GF-D8 (cell line): ENCODE data around the gene NRXN2.

ENCODE experiments used
- DNase-seq: peaks from one replicate; lab custom pipeline; 2025; lab: John Stamatoyannopoulos, UW

The NRXN2 gene

DNA sequence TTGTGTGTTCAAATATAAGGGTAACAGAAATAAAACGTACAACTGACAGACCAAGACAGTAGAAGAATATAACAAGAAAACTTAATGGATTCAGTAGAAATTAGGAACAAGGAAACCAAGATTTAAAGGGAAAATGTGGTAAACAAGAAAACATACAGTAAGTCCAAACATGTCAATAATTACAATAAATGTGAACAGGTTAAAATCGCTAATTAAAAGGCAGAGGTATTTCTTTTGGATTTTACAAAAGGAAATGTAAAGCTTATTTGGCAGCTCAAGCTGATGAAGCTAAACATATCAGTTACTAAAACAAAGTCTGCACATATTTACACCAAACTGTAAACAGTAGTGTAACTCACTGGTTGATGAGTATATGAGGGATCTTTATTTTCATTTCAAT is 134.3 kb downstream of the NRXN2 start:
- DNase-seq: no peak

- DNase-seq: no peak
Measured at GRCh38 chr11:64586366-64586765, 136.6 kb downstream of the NRXN2 start.

GRCh38 chr11:64585150-64585549 is 137.8 kb downstream of the NRXN2 start:
- no peak for DNase-seq

- no peak for DNase-seq
Measured at GRCh38 chr11:64583296-64584262, 139.4 kb downstream of the NRXN2 start.

GRCh38 chr11:64582885-64583284 is 140.1 kb downstream of the NRXN2 start:
- DNase-seq: no peak

DNA sequence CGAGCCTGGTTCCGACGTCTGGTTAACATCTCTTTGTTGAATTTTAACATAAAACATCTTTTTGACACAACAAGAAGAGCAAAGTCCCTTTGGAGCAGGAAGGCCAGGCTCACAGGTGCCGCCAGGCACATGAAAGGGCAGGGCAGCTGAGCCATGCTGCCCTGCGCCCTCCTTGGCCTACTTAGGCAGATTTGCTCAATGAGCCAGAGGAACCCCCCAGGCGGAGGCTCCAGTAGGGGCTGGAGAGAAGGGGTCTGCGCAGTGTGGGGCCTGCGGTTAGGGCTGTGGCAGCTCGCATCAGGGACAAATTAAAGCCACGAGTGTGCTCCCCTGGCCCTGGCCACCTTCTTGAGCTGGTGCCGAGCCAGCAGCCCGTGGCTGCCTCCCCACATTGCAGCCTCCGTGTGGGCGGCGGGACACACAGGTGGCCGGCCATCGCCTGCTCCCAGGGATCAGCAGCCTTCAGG is 141.9 kb downstream of the NRXN2 start:
- no peak for DNase-seq

- no peak for DNase-seq
Measured at GRCh38 chr11:64580412-64580811, 142.6 kb downstream of the NRXN2 start.

- no peak for DNase-seq
Measured at GRCh38 chr11:64577202-64577601, 145.8 kb downstream of the NRXN2 start.

DNA sequence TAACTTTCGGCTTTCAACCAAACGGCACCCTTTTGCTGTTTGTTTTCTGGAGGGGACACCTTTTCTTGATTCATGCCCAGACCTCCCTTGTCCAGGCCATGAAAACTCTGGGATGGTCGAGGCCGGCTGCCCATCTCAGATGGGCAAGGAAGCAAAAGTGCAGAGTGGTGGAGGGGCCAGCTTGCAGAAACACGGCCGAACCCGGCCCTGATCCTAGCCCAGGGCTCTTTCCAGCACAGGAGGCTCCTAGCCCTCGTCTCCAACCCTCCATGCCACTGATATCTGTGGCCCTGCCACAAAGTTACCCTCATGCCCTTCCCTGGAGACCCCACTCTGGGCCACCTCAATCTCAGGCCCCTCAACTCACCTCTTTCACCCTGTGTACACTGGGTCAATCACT is 150.9 kb downstream of the NRXN2 start:
- DNase-seq: no peak

GRCh38 chr11:64571410-64572091 is 151.4 kb downstream of the NRXN2 start:
- DNase-seq: no peak

DNA sequence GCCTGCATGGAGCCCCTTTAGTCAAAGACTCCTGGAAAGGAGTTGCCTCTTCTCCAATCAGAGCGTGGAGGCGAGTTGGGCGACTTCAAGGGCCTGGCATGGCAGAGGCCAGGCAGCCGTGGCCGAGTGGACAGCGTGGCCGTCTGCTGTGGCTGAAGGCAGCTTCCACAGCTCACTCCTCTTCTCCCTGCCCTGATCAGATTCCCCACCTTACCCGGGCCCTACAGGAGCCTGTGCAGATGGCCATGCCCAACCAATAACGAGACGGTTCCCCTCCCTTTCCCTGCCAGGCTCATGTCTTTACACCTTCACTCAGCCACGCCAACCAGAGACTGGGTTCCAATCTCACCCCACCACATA is 152.0 kb downstream of the NRXN2 start:
- DNase-seq: no peak

DNA sequence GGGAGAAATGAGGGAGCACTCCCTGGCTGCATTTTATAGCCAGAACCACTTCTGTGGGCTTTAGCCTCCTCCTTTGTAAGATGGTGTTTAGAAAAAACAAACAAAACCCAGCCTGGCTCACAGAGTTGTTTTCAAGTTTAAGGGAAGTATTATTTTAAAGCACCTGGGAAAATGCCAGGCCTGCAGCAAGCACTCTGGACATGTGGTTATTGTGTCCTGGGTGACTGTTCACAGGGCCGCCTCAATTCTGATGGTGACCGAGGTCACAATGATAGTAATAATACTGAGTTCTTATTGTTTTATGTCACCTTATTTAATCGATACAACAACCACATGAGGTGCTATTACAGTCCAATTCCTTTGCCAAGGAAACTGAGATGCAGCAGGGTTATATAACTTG is 152.7 kb downstream of the NRXN2 start:
- no peak for DNase-seq

- no peak for DNase-seq
Measured at GRCh38 chr11:64569300-64569970, 153.6 kb downstream of the NRXN2 start.

GRCh38 chr11:64568584-64569140 is 154.3 kb downstream of the NRXN2 start:
- no peak for DNase-seq

- no peak for DNase-seq
Measured at GRCh38 chr11:64568041-64568571, 154.9 kb downstream of the NRXN2 start.

- DNase-seq: no peak
Measured at GRCh38 chr11:64566915-64567891, 155.8 kb downstream of the NRXN2 start.

DNA sequence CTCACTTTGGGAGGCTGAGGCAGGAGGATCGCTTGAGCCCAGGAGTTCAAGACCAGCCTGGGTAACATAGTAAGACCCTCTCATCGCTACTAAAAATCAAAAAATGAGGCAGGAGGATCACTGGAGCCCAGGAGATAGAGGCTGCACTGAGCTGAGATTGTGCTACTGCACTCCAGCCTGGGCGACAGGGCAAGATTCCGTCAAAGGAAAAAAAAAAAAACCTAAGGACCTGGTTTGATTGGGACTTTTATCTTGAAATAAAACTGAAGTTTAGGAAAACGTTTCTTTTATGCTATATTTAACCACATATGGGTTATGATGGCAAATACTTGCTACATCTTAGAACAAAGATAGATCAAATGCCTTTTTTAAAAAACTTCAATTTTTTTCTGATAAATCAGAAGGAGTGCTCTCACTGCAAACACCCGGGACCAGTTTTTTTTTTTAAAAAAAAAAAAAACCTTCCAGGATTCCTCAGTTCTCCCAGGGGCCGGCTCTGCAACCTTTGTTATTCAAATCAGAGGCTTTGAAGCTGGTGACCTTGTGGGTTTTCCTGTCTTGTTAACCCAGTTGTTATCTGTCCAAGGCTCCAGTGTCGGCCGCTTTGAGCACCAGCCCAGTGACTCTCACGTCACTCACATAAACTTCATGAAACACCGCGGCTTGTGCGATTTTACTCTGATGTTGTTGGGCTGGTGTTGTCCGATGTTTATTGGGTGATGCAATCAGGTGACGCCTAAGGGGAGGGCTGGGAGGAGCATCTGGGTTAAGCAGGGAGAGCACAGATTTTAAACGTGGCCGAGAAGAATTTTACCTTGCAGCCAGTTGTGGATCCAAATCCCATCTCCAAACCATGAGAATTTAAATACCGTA is 156.7 kb downstream of the NRXN2 start:
- no peak for DNase-seq

- DNase-seq: no peak
Measured at GRCh38 chr11:64564947-64565889, 157.8 kb downstream of the NRXN2 start.

DNA sequence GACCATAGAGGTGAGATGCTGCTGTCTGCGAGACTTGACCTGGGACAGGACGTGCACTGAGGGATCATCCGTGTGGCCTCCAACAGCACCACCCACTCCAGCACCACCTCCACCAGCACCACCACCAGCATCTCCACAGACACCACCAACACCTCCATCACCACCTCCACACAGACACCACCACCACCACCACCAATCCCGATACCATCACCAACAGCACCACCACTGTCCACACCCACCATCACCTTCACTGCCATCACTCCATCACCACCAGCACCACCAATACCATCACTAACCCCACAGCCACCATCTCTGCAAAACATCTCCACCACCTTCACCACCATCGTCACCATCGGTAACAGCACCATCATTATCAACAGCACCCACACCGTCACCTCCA is 158.6 kb downstream of the NRXN2 start:
- no peak for DNase-seq
